Breast epithelium (tissue), 3 donors: ENCODE results near the gene BEST1.

Source experiments
- CTCF ChIP-seq, 3 donors: fragments of 450-650 bp; IDR thresholded peaks; one replicate each; pipeline ENCODE4 v1.5.1; 2016 to 2017; ENCODE audit warnings: antibody characterized with exemption in 3 of 3, mild to moderate bottlenecking in 3 of 3, moderate library complexity in 3 of 3
- POLR2A ChIP-seq: fragments of 450-650 bp; IDR thresholded peaks from one replicate; pipeline ENCODE4 v1.6.1; 2016; ENCODE audit warnings: antibody characterized with exemption, mild to moderate bottlenecking, moderate library complexity
- POLR2AphosphoS5 ChIP-seq, 3 donors: sonication (generic); formaldehyde crosslinking; IDR thresholded peaks; one replicate each; pipeline ENCODE4 v1.6.1; 2017; ENCODE audit warnings: antibody characterized with exemption in 3 of 3

DNA sequence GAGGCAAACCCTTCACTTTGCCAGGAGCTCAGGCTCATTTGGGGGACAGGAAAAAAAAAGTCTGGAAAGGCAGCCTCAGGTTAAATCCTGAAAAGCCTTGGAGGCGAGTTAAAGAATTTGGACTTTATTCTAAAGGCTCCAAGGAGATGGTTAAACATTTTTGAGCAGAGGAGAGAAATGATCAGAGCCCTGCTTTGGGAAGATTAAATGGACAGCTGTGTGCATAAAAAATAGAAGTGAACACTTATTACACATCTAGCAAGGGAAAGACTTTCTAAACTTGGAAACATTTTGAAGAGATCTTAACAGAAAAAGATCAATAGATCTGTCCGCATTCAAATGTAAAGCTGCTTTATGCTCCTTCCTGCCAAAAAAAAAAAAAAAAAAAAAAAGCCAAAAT lies 24.4 kb upstream of the BEST1 start:
- TF ChIP-seq CTCF (IDR thresholded peaks at IDR 0.05) (no peak), POLR2AphosphoS5 (IDR thresholded peaks at IDR 0.05) (no peak), POLR2A (no peak)
